GM23338 (cell line): ENCODE results near the gene MAMSTR. TPM values are rescaled to one million over a fixed set of nuclear protein-coding genes. Genes with fewer than 3 reads are reported as not detected.

Experiments
- ATAC-seq: fragments of 200-7000 bp; cut with Tn5 transposase; 3 replicates; pipeline ENCODE4 v1.9.1; 2020
- DNase-seq: peaks from one replicate; pipeline ENCODE4 v3.0.0-alpha.2; 2015; ENCODE audit warnings: low spot score
- H2AFZ ChIP-seq: fragments of 200-600 bp; sonication (generic); 2 replicates; pipeline ENCODE4 v1.8.0; 2016; ENCODE audit warnings: antibody characterized with exemption, mild to moderate bottlenecking, moderate library complexity
- H3F3A ChIP-seq: fragments of 200-600 bp; sonication (generic); replicated peaks from 2 replicates; pipeline ENCODE4 v1.8.0; 2017; ENCODE audit warnings: antibody characterized with exemption, mixed run types, low read depth
- H3K27ac ChIP-seq: fragments of 200-600 bp; sonication (generic); 2 replicates; pipeline ENCODE4 v1.6.1; 2016; ENCODE audit warnings: low read depth
- H3K27me3 ChIP-seq: fragments of 200-600 bp; sonication (generic); 2 replicates; pipeline ENCODE4 v1.8.0; 2016; ENCODE audit warnings: mild to moderate bottlenecking, mixed run types, moderate library complexity; ENCODE audit not compliant: insufficient read depth
- H3K36me3 ChIP-seq: fragments of 200-600 bp; sonication (generic); 2 replicates; pipeline ENCODE4 v1.8.0; 2016; ENCODE audit warnings: mild to moderate bottlenecking; ENCODE audit not compliant: insufficient read depth
- H3K4me1 ChIP-seq: fragments of 200-600 bp; sonication (generic); 2 replicates; pipeline ENCODE4 v1.8.0; 2016; ENCODE audit warnings: mild to moderate bottlenecking, moderate library complexity; ENCODE audit not compliant: insufficient read depth
- H3K4me2 ChIP-seq: fragments of 200-600 bp; sonication (generic); 2 replicates; pipeline ENCODE4 v1.7.1; 2017; ENCODE audit warnings: mixed run types
- H3K4me3 ChIP-seq: fragments of 200-600 bp; sonication (generic); 2 replicates; pipeline ENCODE4 v1.6.1; 2016; ENCODE audit warnings: mixed run types
- H3K79me2 ChIP-seq: fragments of 200-600 bp; sonication (generic); replicated peaks from 2 replicates; pipeline ENCODE4 v1.8.0; 2017; ENCODE audit warnings: mild to moderate bottlenecking; ENCODE audit not compliant: insufficient read depth
- H3K9me2 ChIP-seq: fragments of 200-600 bp; sonication (generic); 2 replicates; pipeline ENCODE4 v1.8.0; 2017; ENCODE audit not compliant: insufficient read depth
- H4K20me1 ChIP-seq: fragments of 200-600 bp; sonication (generic); replicated peaks from 2 replicates; pipeline ENCODE4 v1.8.0; 2017; ENCODE audit warnings: mild to moderate bottlenecking; ENCODE audit not compliant: insufficient read depth
- H3K27ac Mint-ChIP-seq: 2 replicates; pipeline ENCODE4 v1.8.0; 2020; ENCODE audit warnings: inconsistent platforms, mild to moderate bottlenecking, moderate library complexity, mixed read lengths
- H3K27me3 Mint-ChIP-seq: 3 replicates; pipeline ENCODE4 v1.8.0; 2022; ENCODE audit warnings: low read depth, mild to moderate bottlenecking, moderate library complexity, mixed read lengths, inconsistent platforms; ENCODE audit not compliant: insufficient read depth, poor library complexity
- H3K36me3 Mint-ChIP-seq: 3 replicates; pipeline ENCODE4 v1.8.0; 2021; ENCODE audit warnings: low read depth, mild to moderate bottlenecking, inconsistent platforms, moderate library complexity, mixed read lengths
- H3K4me1 Mint-ChIP-seq: 3 replicates; pipeline ENCODE4 v1.8.0; 2020; ENCODE audit warnings: mild to moderate bottlenecking, inconsistent platforms, mixed read lengths
- H3K4me3 Mint-ChIP-seq: 3 replicates; pipeline ENCODE4 v1.8.0; 2021; ENCODE audit warnings: moderate library complexity, mild to moderate bottlenecking, inconsistent platforms, mixed read lengths
- H3K9me3 Mint-ChIP-seq: 3 replicates; pipeline ENCODE4 v1.8.0; 2020; ENCODE audit warnings: moderate library complexity, mild to moderate bottlenecking, inconsistent platforms, mixed read lengths
- CREB1 ChIP-seq: fragments of 250-450 bp; sonication (Bioruptor Pico); IDR thresholded peaks from 2 replicates; pipeline ENCODE4 v1.5.0; 2020; ENCODE audit warnings: low read depth, mild to moderate bottlenecking, moderate library complexity
- EZH2 ChIP-seq: fragments of 200-600 bp; sonication (generic); IDR thresholded peaks from one replicate; pipeline ENCODE4 v1.8.0; 2017; ENCODE audit warnings: antibody characterized with exemption, mild to moderate bottlenecking, low read depth; ENCODE audit not compliant: unreplicated experiment
- EZH2phosphoT487 ChIP-seq: fragments of 200-600 bp; sonication (generic); IDR thresholded peaks from one replicate; pipeline ENCODE4 v1.8.1; 2018; ENCODE audit warnings: antibody characterized with exemption; ENCODE audit not compliant: unreplicated experiment
- JUNB ChIP-seq: IDR thresholded peaks from one replicate; pipeline ENCODE4 v1.6.1; 2016; ENCODE audit warnings: antibody characterized with exemption; ENCODE audit not compliant: unreplicated experiment
- STAT1 ChIP-seq: IDR thresholded peaks from one replicate; pipeline ENCODE4 v1.6.1; 2016; ENCODE audit warnings: antibody characterized with exemption; ENCODE audit not compliant: unreplicated experiment
- polyA plus RNA-seq: library from polyadenylated mRNA; unstranded; fragments of >200 nt; fragmentation: Nextera tagmentation; extraction: Ambion mirVana; gene quantifications from 2 replicates; pipeline ENCODE4 v1.2.1, GENCODE V29; 2016
- total RNA-seq: library from RNA; depleted of rRNA; stranded (reverse); fragments of >200 nt; shearing (Covaris generic); gene quantifications from 2 replicates; pipeline ENCODE4 v1.2.3, GENCODE V29; 2014
- TF ChIP-seq, protein P1 (sequence below), 2 experiments: fragments of 200-600 bp in 1 of 2; sonication (generic) in 1 of 2; conservative IDR thresholded peaks; 2 replicates each; pipeline versions ENCODE4 v1.5.1 to v1.6.1; 2016 to 2017; ENCODE audit warnings: antibody characterized with exemption in 2 of 2, low read depth in 2 of 2, mild to moderate bottlenecking in 2 of 2, moderate library complexity in 1 of 2
- TF ChIP-seq, protein P2 (sequence below): fragments of 250-450 bp; sonication (Bioruptor Pico); IDR thresholded peaks from 2 replicates; pipeline ENCODE4 v1.5.0; 2020; ENCODE audit warnings: mild to moderate bottlenecking, moderate library complexity

MAMSTR gene
- total and polyA plus RNA-seq, 2 experiments from 2014 or later, result 1.9 to 2.0 TPM

DNA sequence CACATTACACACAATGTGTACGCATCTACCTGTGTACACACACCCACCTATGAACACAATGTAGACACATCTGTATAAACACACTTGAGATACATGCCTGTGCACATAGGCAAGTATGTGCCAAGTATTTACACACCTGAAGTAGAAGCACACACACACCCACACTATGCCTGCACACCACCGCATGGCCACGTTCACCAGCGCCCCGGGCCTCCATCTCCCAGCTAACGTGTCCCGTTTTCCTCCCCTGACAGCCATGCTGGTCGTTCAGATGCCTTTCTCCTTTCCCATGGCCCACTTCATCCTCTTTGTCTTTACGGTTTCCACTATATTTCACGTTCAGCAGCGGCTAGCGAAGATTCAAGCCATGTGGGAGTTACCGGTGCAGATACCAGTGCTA, 16.8 kb downstream of the MAMSTR start:
- Mint-ChIP-seq H3K4me3 (no peak overlapping the region), H3K36me3 (peaks cover 39% of the 10 kb centered on the region), H3K4me1 (no peaks in the 10 kb centered on the region), H3K27ac (no peak overlapping the region), H3K9me3 (peaks cover 11% of the 10 kb centered on the region), H3K27me3 (peaks cover 9% of the 10 kb centered on the region)
- H3K27me3 ChIP-seq, result no peaks in the 10 kb centered on the region
- H3K4me3 ChIP-seq, result no peak overlapping the region
- no peaks in the 10 kb centered on the region for H3K79me2 ChIP-seq
- TF ChIP-seq STAT1 (no peak), EZH2 (no peak), JUNB (no peak), EZH2phosphoT487 (no peak), CREB1 (no peak)
- TF ChIP-seq, protein P1, sequence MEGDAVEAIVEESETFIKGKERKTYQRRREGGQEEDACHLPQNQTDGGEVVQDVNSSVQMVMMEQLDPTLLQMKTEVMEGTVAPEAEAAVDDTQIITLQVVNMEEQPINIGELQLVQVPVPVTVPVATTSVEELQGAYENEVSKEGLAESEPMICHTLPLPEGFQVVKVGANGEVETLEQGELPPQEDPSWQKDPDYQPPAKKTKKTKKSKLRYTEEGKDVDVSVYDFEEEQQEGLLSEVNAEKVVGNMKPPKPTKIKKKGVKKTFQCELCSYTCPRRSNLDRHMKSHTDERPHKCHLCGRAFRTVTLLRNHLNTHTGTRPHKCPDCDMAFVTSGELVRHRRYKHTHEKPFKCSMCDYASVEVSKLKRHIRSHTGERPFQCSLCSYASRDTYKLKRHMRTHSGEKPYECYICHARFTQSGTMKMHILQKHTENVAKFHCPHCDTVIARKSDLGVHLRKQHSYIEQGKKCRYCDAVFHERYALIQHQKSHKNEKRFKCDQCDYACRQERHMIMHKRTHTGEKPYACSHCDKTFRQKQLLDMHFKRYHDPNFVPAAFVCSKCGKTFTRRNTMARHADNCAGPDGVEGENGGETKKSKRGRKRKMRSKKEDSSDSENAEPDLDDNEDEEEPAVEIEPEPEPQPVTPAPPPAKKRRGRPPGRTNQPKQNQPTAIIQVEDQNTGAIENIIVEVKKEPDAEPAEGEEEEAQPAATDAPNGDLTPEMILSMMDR (conservative IDR thresholded peaks at IDR 0.05; ENCODE audit: low read depth in 2 of 2), result no peak
- TF ChIP-seq, protein P2, sequence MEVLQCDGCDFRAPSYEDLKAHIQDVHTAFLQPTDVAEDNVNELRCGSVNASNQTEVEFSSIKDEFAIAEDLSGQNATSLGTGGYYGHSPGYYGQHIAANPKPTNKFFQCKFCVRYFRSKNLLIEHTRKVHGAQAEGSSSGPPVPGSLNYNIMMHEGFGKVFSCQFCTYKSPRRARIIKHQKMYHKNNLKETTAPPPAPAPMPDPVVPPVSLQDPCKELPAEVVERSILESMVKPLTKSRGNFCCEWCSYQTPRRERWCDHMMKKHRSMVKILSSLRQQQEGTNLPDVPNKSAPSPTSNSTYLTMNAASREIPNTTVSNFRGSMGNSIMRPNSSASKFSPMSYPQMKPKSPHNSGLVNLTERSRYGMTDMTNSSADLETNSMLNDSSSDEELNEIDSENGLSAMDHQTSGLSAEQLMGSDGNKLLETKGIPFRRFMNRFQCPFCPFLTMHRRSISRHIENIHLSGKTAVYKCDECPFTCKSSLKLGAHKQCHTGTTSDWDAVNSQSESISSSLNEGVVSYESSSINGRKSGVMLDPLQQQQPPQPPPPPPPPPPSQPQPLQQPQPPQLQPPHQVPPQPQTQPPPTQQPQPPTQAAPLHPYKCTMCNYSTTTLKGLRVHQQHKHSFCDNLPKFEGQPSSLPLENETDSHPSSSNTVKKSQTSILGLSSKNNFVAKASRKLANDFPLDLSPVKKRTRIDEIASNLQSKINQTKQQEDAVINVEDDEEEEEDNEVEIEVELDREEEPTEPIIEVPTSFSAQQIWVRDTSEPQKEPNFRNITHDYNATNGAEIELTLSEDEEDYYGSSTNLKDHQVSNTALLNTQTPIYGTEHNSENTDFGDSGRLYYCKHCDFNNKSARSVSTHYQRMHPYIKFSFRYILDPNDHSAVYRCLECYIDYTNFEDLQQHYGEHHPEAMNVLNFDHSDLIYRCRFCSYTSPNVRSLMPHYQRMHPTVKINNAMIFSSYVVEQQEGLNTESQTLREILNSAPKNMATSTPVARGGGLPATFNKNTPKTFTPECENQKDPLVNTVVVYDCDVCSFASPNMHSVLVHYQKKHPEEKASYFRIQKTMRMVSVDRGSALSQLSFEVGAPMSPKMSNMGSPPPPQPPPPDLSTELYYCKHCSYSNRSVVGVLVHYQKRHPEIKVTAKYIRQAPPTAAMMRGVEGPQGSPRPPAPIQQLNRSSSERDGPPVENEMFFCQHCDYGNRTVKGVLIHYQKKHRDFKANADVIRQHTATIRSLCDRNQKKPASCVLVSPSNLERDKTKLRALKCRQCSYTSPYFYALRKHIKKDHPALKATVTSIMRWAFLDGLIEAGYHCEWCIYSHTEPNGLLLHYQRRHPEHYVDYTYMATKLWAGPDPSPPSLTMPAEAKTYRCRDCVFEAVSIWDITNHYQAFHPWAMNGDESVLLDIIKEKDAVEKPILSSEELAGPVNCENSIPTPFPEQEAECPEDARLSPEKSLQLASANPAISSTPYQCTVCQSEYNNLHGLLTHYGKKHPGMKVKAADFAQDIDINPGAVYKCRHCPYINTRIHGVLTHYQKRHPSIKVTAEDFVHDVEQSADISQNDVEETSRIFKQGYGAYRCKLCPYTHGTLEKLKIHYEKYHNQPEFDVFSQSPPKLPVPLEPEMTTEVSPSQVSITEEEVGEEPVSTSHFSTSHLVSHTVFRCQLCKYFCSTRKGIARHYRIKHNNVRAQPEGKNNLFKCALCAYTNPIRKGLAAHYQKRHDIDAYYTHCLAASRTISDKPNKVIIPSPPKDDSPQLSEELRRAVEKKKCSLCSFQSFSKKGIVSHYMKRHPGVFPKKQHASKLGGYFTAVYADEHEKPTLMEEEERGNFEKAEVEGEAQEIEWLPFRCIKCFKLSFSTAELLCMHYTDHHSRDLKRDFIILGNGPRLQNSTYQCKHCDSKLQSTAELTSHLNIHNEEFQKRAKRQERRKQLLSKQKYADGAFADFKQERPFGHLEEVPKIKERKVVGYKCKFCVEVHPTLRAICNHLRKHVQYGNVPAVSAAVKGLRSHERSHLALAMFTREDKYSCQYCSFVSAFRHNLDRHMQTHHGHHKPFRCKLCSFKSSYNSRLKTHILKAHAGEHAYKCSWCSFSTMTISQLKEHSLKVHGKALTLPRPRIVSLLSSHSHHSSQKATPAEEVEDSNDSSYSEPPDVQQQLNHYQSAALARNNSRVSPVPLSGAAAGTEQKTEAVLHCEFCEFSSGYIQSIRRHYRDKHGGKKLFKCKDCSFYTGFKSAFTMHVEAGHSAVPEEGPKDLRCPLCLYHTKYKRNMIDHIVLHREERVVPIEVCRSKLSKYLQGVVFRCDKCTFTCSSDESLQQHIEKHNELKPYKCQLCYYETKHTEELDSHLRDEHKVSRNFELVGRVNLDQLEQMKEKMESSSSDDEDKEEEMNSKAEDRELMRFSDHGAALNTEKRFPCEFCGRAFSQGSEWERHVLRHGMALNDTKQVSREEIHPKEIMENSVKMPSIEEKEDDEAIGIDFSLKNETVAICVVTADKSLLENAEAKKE (CRISPR knock-in tag), result no peak
- no peaks in the 10 kb centered on the region for H3K36me3 ChIP-seq
- H3K27ac ChIP-seq, result no peak overlapping the region
- H3K4me2 ChIP-seq, result no peak overlapping the region
- H3K4me1 ChIP-seq, result no peaks in the 10 kb centered on the region
- H3F3A ChIP-seq, result no peaks in the 10 kb centered on the region
- no peak overlapping the region for H2AFZ ChIP-seq
- H3K9me2 ChIP-seq, result no peaks in the 10 kb centered on the region
- no peak for ATAC-seq
- no peaks in the 10 kb centered on the region for H4K20me1 ChIP-seq
- DNase-seq, result no peak
